AG08396 (cell line): ENCODE results near the gene HMGCS2.

Source experiments
- DNase-seq: peaks from one replicate; pipeline ENCODE4 v3.0.0; 2012; ENCODE audit warnings: low spot score, mixed read lengths

Gene HMGCS2

DNA sequence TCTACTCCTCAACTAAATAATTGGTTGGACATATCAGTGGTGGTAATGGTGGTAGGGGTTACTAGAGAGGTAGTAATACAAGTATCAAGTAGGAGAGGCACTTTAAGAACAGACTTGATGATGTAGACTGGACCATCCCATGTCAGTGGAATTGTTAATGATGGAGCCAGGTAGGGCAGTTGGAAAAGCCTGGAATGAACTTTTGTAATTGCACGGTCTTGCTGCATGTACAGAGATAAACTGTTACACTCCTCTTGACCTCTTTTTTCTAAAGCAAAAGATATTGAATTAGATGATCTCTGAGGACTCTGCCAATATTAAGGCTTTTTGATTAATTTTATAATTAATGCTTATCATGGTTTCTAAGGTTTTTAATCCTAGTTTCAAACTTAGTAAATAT, 5.8 kb downstream of the HMGCS2 start:
- DNase-seq: no peak

DNA sequence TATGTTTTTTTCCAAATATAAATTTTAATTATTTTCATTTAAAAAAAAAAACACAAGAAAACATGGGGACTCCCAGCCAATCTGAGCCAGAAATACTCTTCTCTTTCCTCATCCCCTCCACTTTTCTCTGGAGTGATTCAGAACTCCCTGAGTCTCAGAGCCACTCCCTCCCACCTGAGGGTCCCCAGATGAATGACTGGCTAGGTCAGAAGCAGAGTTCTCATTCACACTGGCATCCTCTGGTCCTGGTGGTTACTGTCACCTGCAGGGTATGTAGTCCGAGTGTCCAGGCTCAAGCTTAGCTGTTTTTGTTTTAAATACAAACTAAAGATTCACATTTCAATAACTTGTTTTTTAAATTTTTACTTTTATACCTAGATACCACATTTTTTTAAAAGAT, 6.3 kb downstream of the HMGCS2 start:
- DNase-seq: no peak

DNA sequence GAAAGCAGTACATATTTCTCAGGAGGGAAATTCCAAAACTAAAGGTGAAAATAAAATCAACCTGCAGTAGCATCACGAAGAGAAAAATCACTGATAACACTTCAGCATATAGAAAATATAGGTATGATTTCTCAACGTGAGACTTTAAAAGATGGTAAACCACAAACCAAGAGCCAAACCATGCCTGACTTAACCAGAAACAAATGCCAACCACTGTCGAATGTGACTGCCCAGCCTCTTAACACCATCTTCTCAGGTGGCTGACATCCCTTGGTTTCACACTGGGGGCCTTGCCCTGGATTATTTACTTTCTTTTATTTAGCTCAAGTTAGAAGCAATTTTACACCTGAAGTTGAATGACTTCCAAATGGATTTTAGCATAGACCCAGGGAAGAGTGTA, 10.1 kb downstream of the HMGCS2 start:
- DNase-seq: no peak

DNA sequence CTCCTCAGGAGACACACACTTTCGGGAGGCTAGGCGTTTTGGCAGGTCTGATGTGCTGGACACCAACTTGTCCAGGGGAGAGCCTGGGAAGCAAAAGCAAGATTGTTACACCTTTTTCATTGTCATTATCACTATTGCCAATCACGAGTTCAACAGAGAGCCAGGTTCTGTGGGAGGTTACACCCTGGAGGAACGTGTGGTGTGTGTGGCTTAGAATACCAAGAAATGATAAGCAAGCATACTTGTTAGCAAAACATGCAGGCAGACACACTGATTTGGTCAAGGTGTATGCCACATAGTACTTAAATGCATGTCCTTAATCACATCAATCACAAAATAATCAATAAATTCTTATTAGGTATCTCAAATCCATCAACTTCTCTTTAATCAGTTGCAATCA, 16.1 kb downstream of the HMGCS2 start:
- DNase-seq: no peak

GRCh38 chr1:119748040-119748439, 20.7 kb downstream of the HMGCS2 start:
- DNase-seq: no peak

DNA sequence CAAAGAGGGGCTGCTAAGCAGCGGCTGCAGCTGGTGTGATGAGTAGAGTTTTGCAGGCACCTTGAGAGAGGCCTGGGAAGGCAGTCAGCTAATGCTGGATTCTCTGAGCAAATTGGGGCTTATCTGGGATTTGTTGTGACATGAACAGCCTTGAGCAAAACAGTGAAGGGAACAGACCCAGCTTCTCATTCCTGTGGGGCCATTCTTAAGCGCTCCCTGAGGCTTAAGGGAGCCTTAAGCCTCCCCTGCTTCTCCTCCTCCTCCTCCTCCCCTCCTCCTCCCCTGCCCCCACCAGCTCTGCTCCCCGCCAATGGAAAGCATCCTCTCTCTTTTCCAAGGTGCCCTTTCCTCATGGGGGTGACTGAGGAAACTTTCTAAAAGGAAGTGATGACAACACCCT, 21.3 kb downstream of the HMGCS2 start:
- no peak for DNase-seq

GRCh38 chr1:119745034-119745433, 23.7 kb downstream of the HMGCS2 start:
- no peak for DNase-seq

GRCh38 chr1:119744598-119744942, 24.1 kb downstream of the HMGCS2 start:
- DNase-seq: no peak

GRCh38 chr1:119743776-119744597, 24.7 kb downstream of the HMGCS2 start:
- DNase-seq: peak; percentile 80

GRCh38 chr1:119743308-119743707, 25.4 kb downstream of the HMGCS2 start:
- DNase-seq: no peak

DNA sequence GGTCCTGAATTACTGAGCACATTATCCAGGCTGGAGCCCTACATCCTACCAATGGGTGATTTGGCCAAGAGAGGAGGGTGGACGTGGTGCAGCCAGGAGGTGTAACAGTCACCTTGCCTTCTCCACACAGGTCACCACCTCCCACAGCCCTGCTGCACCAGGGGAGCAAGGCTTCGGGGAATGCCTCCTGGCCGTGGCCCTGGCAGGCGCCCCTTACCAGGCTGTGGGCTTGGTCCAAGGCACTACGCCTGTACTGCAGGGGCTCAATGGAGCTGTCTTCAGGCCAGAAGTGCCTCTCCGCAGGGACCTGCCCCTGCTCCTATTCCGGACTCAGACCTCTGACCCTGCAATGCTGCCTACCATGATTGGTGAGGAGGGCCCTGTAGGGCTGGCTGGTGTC, 26.0 kb downstream of the HMGCS2 start:
- DNase-seq: no peak

DNA sequence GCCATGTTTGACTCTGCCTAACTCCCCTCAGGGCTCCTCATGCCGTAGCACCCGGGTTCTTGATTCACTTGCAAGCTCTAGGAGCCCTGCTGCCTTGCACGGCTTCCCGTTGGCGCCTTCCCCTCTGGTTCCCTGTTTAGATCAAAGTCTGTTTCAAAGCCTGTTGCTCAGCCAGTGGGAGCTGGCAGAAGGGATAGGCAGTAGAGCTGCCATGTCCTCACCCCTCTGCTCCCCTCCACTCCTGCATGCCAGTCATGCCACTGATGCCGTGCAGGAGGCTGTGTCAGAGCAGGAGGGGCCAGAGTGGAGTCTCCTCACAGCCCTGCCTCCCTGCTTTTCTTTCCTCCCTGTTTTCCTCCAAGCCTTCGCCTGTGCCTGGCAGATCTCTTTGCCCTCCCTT, 26.5 kb downstream of the HMGCS2 start:
- peak; percentile 74 for DNase-seq

- no peak for DNase-seq
Observed at GRCh38 chr1:119740896-119741780, 27.6 kb downstream of the HMGCS2 start.

GRCh38 chr1:119740261-119740660, 28.4 kb downstream of the HMGCS2 start:
- no peak for DNase-seq

DNA sequence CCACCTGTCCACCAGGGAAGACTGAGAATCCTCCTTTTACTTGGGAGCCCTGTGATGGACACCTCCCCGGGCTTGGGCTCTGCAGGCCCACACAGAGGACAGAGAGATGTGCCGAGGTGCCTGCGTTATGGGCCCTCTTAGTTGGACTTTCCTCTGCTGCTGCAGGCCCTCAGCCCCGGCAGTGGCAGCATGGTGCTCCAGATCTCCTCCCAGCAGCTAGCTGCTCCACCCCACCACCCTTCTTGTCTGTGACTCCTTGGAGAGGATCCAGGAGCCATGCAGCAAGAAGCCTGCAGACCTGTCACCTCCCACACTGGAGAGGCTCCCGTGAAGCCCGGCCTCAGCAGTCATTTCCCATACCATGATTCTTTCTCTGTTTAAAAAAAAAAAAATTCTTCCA, 29.6 kb downstream of the HMGCS2 start:
- no peak for DNase-seq

DNA sequence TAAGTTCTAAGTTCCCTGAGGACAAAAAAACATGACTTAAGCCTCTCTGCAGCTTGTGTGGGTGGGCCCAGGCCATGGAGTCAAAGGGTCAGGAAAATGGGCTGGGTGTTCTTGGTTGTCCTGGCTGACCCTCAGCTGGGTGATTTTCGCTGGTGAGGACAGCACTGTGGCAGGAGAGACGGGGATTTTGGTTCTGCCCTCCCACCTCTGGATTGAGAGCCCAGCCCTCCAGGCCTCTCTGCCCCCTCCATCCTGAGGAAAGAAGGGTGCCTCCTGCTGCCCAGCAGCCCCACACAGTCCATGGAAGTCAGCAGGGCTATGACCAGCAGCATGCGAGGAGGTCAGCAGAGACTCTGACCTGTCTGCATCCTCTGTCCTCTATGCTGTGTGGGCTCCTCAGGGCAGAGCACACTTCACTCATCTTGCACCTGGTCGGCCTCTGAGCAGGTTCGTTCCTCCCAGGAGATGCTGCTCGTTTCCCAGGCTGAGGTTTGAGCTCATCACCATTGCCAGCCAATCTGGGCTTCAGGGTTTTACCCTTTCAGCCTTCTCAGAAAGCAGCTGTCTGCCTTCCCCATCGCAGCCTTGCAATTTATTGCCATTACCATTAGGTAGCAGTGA, 30.5 kb downstream of the HMGCS2 start:
- DNase-seq: no peak

- no peak for DNase-seq
Observed at GRCh38 chr1:119737040-119737682, 31.5 kb downstream of the HMGCS2 start.

GRCh38 chr1:119736649-119737039, 32.1 kb downstream of the HMGCS2 start:
- no peak for DNase-seq

DNA sequence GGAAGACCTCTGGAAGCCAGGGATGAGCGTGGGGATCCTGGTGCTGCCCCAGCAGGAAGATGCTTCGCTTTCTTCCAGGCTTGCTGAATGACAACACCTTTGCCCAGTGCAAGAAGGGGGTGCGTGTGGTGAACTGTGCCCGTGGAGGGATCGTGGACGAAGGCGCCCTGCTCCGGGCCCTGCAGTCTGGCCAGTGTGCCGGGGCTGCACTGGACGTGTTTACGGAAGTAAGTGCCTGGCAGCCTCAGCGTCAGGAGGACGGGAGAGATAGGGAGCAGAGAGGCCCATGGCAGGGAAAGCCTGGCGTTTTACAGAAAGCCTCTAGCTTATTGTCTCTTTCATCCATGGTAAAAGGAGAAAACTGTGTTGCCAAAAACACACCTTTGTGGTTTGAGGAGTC, 33.5 kb downstream of the HMGCS2 start:
- no peak for DNase-seq

DNA sequence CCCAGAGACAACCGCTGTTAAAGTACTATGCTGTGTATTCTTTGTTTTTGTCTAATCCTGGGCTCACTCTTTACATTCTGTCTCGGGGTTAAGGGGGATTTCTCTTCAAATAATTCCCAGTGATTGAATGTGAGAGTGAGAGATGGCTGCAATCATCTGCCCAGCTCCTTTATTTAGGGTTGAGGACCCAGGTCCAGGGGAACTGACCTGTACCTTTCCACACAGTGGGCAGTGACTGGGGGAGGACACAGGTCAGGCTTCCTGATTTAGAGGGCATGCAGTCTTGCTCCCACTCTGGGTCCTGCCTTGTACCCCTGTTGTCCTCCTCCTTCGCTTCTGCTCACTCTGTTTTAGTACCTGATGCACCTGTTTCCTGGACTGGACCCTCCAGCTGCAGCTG, 35.0 kb downstream of the HMGCS2 start:
- no peak for DNase-seq

DNA sequence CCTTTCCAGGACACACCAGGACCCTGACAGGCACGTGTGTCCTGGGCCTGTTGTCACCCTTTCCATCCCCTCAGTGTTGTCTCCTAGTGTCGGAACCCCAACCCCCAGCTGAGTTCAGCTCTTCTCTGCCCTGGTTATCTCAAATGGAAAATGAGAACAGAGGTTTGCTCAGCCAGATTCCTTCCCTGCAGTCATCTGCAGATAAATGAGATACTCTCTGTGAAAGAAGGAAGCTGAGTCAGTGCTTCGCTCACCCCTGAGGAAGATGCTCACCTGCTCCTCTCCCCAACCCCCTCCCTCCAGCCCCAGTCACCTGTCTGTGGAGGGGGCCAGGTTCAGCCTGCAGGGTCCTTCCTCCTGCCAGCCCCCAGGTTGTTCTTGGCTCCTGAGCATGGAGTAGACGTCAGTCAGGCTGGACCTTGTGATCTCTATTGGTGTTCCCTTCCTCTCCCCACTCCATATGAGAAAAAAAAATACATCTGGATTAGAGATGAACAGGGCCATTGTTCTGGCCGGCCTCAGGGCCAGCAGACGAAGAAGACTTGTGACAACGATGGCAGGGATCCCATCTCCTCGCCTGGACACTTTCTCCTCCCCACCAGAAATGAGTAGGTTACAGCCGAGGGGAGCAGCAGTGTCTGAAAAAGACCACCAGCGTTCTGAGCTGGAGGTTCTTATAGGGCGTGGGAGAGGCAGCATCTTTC, 36.1 kb downstream of the HMGCS2 start:
- DNase-seq: no peak
